GM12872 (cell line): ENCODE data around the gene ANHX.

ENCODE experiments used
- CTCF ChIP-seq: IDR thresholded peaks from 3 replicates; pipeline ENCODE4 v1.5.1; 2011; ENCODE audit warnings: low read depth, mild to moderate bottlenecking, low read length, moderate library complexity; ENCODE audit not compliant: insufficient read depth

Gene ANHX

GRCh38 chr12:133172491-133172890 is 63.2 kb downstream of the ANHX start:
- no peak for TF ChIP-seq CTCF
